HG03060 (cell line): ENCODE data around the gene LPP.
"Not testable (repeated sequence)": the region's sequence is repeated elsewhere in the genome, so short reads cannot be mapped to it uniquely, and the experiment has no call there.

ENCODE experiments used
- ATAC-seq: cut with Tn5 transposase; IDR thresholded peaks from one replicate; pipeline ENCODE4 v1.9.1; 2021; ENCODE audit warnings: low read depth, moderate number of reproducible peaks; ENCODE audit not compliant: unreplicated experiment

Gene LPP

GRCh38 chr3:188700918-188701317 lies 547.0 kb downstream of the LPP start:
- ATAC-seq = no peak

- no peak for ATAC-seq
Measured at GRCh38 chr3:188701485-188701969, 547.6 kb downstream of the LPP start.

GRCh38 chr3:188702028-188702427 lies 548.1 kb downstream of the LPP start:
- ATAC-seq = not testable (repeated sequence)

GRCh38 chr3:188706176-188706575 lies 552.2 kb downstream of the LPP start:
- ATAC-seq = no peak

GRCh38 chr3:188706599-188706998 lies 552.6 kb downstream of the LPP start:
- no peak for ATAC-seq

GRCh38 chr3:188707381-188708288 lies 553.7 kb downstream of the LPP start:
- ATAC-seq = no peak

- no peak for ATAC-seq
Measured at GRCh38 chr3:188711881-188712247, 557.9 kb downstream of the LPP start.

- ATAC-seq = no peak
Measured at GRCh38 chr3:188712248-188712924, 558.4 kb downstream of the LPP start.

- no peak for ATAC-seq
Measured at GRCh38 chr3:188712991-188713390, 559.0 kb downstream of the LPP start.

GRCh38 chr3:188719545-188719944 lies 565.6 kb downstream of the LPP start:
- no peak for ATAC-seq

- ATAC-seq = no peak
Measured at GRCh38 chr3:188720215-188720614, 566.3 kb downstream of the LPP start.

GRCh38 chr3:188720636-188721035 lies 566.7 kb downstream of the LPP start:
- ATAC-seq = no peak

GRCh38 chr3:188721312-188721711 lies 567.4 kb downstream of the LPP start:
- ATAC-seq = no peak

GRCh38 chr3:188721990-188722389 lies 568.0 kb downstream of the LPP start:
- no peak for ATAC-seq

GRCh38 chr3:188722963-188723362 lies 569.0 kb downstream of the LPP start:
- ATAC-seq = no peak

GRCh38 chr3:188727052-188727451 lies 573.1 kb downstream of the LPP start:
- no peak for ATAC-seq

- no peak for ATAC-seq
Measured at GRCh38 chr3:188728371-188728896, 574.5 kb downstream of the LPP start.

GRCh38 chr3:188729422-188729821 lies 575.5 kb downstream of the LPP start:
- no peak for ATAC-seq

- ATAC-seq = no peak
Measured at GRCh38 chr3:188734395-188734794, 580.4 kb downstream of the LPP start.

- no peak for ATAC-seq
Measured at GRCh38 chr3:188739511-188739910, 585.6 kb downstream of the LPP start.

- ATAC-seq = no peak
Measured at GRCh38 chr3:188740010-188740409, 586.1 kb downstream of the LPP start.
